GM19099 (cell line): Measurements from ENCODE around the gene S100A5.

Source experiments
- POLR2A ChIP-seq: IDR thresholded peaks from 3 replicates; pipeline ENCODE4 v1.6.1; 2011; ENCODE audit warnings: low read depth; ENCODE audit not compliant: insufficient read length; ENCODE audit errors: extremely low read depth

Gene S100A5

DNA sequence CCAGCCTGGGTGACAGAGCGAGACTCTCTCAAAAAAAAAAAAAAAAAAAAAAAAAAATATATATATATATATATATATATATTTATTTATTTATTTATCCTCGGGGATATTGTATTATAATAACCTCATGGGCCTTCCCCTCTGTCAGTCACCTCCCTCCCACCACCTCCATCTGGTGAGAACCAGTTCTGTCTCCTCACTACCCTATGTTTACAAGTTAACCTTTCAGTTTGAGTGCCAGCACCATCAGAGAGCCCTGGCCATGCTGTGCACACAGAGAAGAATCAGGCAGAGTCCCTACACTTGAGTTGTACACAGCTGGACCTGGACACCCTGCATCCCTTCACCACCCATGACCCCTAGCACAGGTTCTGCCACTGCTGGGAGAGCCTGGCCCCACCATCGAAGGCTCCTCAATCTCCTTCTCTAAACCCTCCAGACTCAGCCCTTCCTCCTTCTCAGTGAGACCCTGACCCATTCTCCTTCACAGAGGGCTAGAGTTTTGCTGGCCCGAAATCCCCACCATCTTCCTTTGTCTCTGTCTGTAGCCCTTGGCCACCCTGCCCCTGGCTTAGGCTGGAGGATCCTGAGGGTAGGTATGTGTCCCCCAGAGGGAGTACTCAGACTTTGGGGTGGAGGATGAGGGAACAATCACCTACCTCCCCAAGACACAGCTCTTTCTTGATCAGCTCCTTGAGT is 1.2 kb downstream of the S100A5 start:
- no peak for TF ChIP-seq POLR2A

DNA sequence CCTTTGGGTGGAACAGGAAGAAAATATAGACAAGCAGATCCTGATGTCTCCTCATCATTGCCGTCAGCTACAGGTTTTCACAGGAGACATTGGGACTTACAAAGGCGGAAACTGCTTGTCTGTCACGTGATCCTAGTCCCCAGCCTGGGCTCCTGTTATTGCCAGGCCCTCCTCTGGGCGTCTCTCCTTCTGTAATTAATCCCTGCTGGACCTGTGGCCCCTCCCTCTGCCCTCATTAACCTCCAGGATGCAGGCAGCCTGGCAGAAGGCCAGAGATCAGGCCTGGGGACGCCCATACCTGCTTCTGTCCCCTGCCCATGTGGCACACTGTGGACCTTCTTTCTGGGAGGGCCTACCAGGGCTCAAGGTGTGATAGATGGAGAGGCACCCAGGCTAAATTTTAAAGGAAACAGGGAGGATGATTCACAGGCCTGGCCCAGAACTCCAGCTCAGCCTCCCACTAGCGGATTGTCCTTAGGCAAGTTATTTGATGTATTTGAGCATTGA is 2.4 kb downstream of the S100A5 start:
- no peak for TF ChIP-seq POLR2A

DNA sequence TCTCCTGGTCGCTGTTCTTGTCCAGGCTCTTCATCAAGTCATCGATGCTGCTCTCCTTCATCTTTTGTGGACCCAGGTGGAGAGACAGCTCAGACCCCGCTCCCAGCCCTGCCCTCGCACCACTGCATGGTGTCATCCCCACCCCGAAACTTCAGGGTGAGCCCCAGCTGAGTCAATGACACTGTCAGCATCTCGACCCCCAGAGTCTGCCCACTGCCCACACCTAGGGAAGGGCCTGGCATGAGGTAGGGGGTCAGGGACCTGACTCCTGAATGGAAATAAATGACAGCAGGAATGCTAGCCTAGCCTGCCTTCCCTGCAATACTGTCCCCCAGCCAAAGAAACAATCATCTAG is 3.4 kb downstream of the S100A5 start:
- no peak for TF ChIP-seq POLR2A

DNA sequence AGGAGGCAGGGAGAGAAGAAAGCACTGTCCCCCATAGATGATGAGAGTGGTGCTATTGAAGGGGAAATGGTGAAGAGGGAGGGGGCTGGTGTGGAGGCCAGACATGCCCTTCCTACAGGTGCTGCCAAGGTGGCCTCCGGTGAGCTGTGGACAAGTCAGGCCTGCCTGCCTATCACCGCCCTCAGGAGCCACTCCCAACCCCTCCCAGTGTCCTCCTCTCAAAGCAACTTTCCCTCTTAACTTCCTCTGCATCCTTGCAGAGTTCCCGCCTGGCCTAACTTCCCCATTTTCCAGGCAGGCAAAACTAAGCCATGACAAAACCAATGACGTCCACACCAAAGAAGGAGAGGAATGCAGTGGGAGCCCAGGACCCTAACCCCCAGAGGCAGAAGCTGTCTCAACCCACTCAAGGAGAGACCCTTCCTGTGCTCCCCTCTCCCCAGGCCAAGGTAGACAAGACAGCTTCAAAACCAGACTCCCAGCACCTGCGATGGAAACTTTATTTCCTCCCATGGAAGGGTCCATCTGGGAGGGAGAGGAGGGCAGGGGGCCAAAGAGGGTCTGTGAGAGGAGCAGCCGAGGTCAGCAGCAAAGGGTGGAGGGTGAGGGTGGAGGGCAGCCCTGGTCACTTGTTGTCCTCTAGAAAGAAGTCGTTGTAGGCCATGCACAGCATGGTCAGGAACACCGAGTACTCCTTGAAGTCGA is 3.9 kb downstream of the S100A5 start:
- no peak for TF ChIP-seq POLR2A

DNA sequence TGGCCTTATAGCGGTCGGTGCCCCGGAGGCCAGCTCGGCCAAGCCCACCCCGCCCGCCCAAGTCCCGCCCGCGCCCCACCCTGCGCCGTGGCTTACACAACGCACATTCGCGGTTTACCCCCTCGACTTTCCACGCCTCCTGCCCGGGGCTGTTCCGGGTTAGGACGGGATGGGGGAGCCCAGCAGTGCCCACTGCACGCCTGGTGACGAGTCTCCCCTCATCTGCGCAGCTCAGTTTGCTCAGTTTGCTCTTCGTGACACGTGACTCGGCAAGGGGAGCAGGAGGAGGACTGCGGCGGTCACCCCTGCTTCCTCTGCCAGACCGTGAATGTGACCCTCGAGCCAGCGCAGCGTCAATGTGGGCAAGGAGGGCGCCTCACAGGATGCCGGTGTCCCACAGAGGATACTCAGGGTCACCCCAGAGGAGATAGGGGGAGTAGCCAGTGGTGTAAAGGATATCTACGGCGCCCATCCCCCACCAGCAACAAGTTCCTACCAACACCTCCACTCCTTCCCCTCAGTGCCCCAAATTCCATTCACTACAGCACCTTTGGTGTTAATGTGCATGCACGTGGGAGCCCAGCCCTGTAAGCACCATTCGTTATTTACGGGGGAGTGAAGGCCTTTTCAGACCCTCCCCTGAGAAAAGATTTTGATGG is 4.6 kb downstream of the S100A5 start:
- TF ChIP-seq POLR2A, result peak; percentile 50

DNA sequence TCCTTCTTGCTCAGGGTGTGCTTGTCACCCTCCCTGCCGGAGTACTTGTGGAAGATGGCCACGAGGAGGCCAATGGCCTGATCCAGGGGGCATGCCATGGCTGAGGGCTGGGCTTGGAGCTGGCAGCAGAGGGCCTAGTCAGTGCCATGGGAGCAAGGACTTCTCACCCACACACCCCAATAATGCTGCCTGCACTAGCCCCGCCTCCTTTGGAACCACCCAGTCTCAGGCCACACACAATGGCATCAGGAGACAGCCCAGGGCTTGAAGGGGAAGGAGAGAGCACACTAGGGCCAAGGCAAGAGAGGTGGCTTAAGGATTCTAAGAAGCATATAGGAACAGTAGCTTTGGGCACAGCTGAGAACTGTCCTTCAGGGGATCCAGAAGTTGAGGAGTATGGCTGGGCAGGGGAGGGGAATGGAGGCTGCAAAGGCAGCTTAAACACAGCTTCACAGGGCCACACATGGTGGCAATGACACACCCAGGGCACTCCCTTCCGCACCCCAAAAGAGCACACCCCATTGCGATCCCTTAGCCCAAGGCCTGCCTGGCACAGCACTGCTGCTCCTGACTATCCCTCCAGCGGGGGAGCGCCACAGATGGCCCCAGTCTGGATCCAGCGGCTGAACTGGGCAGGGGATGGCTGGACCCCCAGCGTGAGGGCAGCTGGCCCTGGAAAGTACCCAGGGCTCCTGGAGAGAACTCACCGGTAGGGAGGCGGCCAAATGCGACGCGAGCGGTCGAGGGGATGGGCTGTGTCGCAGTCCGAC is 5.3 kb downstream of the S100A5 start, which contains the start of gene S100A6:
Gene S100A6 (minus strand): TSS at position 750 of the 770 bp plus-strand sequence. CDS start 652 bp downstream, at position 98.
- no peak for TF ChIP-seq POLR2A

DNA sequence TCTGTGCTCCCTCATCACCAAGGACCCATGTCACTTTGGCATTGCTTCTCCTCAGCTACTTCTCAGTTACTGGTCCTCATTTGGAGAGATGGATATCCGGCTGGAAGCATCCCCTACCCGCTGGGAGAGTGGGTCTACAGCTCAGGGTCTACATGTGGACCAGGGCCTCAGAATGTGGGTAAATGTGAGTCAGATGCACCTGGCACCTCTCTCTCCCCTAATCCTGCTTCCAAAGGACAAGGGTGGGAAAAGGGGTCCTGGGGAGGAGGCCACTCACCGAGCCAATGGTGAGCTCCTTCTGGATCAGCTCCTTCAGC is 5.9 kb downstream of the S100A5 start:
- no peak for TF ChIP-seq POLR2A

DNA sequence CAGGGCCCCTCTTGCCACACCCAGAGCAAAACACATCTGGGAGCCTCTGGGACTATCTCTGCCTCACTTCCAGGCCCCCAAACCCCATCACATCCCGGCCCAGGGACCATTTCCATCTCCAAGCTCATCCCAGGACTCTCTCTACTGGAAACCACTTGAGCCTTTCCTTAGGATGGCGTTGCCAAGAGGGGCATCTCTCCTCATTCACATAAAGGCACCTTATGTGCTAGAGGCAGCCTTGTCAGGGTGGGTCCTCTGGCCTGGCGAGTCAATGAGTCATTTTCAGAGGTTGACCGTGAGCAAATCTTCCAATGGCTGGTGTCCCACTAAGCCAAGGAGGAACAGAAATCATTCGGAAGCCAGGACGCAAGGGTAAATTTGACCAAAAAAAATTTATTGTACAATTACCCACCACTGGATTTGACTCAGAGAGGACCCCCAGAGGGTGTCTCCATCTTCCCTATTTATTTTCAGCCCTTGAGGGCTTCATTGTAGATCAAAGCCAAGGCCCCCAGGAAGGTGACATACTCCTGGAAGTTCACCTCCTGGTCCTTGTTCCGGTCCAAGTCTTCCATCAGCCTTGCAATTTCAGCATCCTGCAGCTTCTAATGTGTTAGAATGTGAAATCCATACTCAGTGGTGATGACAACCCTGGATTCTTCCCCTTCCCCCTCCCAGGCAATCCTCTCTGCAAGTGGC is 6.4 kb downstream of the S100A5 start:
- no peak for TF ChIP-seq POLR2A

DNA sequence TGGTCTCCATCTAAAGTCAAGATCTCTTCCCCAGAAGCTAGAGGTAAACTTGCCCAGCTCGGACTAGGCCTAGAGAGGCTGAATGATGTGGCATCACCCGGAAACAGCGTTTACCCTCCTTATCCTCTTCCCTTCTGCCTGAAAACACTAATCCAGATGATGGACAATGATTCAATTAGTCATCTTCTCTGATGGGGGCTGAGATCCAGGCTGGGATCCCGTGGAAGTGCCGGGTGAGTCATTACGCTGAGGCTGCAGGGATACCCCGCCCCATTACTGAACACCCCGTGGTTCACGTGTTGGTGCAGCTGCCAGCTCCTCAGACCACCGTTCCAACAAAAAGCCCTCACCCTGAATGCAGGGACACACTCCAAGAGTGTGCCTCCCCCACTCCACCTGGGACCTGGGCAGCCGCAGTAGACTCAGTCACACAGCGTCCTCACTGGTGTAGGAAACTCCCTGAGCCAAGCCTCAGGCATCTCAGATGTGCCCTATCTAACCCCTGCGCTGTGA is 7.0 kb downstream of the S100A5 start:
- TF ChIP-seq POLR2A, result no peak

DNA sequence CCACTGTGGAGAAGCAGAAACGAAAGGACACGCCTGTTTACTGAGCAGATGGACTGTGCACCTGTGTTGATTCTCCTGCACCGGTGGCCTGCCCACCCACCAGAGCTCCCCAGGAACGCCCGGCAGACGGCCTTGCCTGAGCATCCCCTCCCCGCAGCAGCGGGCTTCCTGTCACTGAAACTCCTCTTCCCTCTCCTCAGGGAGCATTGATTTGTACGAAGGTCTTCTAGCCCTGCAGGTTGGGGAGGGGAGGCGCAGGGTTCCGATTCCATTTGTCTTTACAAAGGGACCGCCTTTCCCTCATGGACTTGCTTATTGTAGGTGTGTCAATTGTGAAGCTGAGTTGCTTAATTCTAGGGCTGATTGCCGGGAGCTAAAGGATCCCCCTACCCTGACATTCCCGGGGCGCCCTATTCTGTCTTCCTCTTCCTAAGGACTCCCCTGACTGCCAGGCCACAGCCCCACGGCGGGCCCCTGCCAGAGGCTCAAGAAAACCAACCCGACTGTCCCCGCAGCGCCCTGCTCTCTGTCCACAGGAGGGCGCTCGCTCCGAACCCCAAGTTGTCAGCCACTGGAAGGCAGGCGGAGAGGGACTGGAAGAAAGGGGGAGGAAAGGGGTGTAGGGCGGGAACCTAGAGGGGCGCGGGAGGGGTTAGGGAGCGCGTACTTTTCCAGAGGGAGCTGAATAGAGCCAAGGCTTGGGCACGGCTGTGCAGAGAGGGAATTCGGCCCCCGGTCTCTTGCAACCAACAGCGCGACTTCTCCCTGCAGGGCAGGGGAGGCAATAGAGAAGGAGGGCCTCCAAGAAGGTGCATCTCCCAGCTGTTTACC is 7.8 kb downstream of the S100A5 start:
- TF ChIP-seq POLR2A, result no peak

DNA sequence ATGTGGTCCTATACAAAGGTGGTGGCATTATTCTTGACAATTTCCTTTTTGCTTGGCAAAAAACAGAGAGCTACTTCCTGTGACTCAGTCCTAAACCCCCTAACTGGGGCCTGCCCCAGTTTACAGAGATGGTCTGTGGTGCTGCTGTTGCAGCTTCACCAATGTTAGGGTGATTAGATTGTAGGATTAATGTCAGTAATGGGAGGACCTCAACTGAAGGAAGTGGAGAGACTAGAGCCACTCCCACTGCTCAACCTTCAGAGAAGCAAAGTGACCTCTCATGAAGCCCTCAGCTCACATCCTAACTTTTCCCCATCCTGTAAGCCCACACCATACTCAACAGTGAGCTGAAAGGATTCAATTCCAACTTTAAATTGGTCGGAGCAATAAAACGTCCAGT is 8.6 kb downstream of the S100A5 start:
- TF ChIP-seq POLR2A, result no peak

DNA sequence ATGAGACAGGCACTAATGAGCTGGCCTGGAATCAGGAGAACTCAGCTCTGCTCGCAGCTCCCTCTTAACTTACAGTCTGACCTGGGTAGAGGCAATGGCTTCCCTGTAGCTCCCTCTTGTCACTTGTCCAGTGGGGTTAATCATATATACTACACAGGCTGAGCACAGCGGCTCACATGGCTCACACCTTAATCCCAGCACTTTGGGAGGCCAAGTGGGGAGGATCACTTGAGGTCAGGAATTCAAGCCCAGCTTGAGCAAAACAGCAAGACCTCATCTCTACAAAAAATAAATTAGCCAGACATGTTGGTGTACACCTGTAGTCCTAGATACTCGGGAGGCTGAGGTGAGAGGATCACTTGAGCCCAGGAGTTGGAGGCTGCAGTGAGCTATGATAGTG is 9.1 kb downstream of the S100A5 start:
- no peak for TF ChIP-seq POLR2A

DNA sequence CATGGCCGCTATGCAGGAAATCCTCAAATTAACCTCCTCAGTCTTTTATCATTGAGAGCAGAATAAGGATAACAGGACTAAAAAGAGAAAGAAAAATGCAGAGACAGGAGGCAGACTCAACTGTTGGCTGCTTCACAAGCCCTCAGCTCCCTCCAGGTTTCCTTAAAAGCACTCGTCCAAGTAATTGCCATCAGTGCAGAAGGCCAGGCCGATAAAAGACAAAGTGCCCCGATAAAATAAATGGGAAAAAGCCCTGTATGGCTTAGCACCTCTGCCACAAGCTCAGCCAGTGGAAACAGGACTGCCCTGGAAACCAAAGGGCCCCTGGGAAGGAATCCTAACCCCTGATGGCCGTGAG is 13.1 kb downstream of the S100A5 start:
- no peak for TF ChIP-seq POLR2A
